A549 treated with Mapracorat at 1 μM for 4 hours (cell line): ENCODE results near the gene ZC3H15. TPM values are rescaled to one million over a fixed set of nuclear protein-coding genes. Genes with fewer than 3 reads are reported as not detected.

Source experiments
- total RNA-seq: library from RNA; stranded (reverse); fragments of 200-300 nt; extraction: Qiagen RNA extraction; gene quantifications from 5 replicates; pipeline ENCODE4 v1.2.3, GENCODE V29; 2022

The ZC3H15 gene
- total RNA-seq: 74.0 to 94.7 TPM (median 79.6 TPM) in 5 replicates

DNA sequence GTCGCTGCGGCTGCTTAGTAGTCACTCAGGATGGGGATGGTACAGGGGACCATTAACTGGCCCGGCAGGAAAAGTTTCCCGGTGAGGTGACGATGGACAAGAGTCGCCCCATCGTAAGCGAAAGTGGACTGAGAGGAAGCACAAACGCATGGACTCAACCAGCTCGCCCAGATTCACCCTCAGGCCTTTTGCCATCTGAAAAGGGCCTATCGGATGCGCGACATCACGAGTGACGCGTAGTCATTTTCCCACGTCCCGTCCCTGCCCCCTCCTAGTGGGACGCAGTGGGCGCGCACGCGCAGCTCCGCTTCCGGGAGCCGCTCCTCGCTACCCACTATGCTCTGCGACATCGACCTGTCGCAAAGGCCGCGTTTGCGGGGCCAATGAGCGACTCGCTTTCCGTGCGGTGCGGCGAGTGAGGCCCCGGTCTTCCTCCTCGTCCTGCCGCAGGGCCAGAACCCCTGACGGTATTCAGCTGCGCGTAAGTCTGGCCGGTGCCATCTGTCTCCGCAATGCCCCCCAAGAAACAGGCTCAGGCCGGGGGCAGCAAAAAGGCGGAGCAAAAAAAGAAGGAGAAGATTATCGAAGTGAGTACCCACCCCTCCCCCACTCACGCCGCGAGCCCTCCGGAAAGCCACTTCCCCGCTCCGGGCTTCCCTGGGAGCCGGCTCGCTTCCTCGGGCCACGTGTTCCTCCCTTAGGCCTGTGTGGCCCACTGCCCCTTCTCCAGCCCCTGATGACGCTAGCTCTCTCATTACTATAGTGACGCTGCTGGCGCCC, at the start of gene ZC3H15:
Gene ZC3H15 (plus strand): TSS at position 390 of the 780 bp plus-strand sequence. CDS start 123 bp downstream, at position 513.

Other genes with a start within 250 kb of the ZC3H15 start
- gene ITGAV, start 103.8 kb downstream of the ZC3H15 start, total RNA-seq: 45.3 to 100 TPM (median 76.5 TPM) in 5 replicates
- 1.4 to 1.8 TPM (median 1.6 TPM) in 5 replicates for gene FAM171B, start 207.8 kb downstream of the ZC3H15 start, total RNA-seq